Activated T-cell treated with anti-CD3 and anti-CD28 coated beads, Interleukin-2, amount 50 U/mL, for 1 hour (primary cell): ENCODE measurements around the gene KIF26B.
"Not testable (repeated sequence)": the region's sequence is repeated elsewhere in the genome, so short reads cannot be mapped to it uniquely, and the experiment has no call there.

Experiments used
- DNase-seq: peaks from one replicate; pipeline ENCODE4 v3.0.0-alpha.2; 2020

Gene KIF26B

GRCh38 chr1:245398180-245398579 lies 243.4 kb downstream of the KIF26B start:
- no peak for DNase-seq

DNA sequence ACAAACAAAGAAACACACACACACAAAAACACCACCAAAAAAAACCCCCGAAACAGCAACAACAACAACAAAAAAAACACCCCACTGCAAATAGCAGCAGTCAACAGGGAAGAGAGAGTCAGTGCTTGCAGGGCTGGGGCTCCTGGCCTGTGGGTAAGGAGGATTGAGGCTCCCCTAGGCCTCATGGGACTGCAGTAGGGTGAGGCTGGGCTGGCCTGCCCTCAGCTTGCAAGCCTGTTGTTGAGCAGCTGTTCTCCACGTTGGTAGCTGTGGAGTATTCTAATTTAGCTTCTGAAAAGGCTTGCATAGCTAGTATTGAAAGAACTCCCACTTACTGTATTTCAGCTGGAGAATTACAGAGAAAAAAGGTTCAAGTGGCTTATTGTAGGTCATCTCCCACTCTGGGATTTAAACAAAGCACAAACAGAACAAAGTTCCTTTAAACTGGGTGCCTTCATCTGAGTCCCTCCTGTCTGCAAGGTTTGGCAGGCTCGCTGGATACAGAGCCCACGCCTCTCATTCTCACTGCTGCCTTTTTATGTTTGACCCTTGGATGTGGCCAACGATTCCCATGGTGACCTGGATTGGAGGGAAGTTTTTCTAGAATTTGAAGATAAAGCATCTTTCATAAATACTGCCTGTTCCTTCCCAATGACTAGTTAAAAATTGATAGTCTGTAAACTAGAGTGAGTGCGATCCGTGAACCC lies 247.2 kb downstream of the KIF26B start:
- no peak for DNase-seq

- DNase-seq: not testable (repeated sequence)
These were observed 248.2 kb downstream of the KIF26B start for GRCh38 chr1:245402998-245403397.

GRCh38 chr1:245404527-245404926 lies 249.7 kb downstream of the KIF26B start:
- no peak for DNase-seq

GRCh38 chr1:245404952-245405351 lies 250.2 kb downstream of the KIF26B start:
- DNase-seq: no peak

DNA sequence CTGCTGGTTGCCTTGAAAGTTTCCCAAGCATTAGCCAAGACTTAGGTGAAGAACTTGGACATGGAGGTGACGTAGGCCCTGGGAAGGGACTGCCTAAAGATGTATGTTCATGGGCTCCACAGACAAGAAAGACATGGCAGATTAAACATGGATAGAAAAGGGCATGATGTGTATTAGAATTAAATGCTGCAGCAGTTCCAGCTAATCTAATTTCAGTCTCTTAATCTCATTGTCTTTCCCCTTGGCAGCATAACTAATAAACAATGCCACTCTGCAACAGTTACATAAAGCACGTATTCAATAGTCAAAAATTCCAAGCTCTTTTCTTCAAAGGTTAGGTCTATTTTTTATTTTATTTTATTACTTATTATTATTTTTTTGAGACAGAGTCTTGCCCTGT lies 251.6 kb downstream of the KIF26B start:
- DNase-seq: no peak

GRCh38 chr1:245407983-245408382 lies 253.2 kb downstream of the KIF26B start:
- DNase-seq: no peak

DNA sequence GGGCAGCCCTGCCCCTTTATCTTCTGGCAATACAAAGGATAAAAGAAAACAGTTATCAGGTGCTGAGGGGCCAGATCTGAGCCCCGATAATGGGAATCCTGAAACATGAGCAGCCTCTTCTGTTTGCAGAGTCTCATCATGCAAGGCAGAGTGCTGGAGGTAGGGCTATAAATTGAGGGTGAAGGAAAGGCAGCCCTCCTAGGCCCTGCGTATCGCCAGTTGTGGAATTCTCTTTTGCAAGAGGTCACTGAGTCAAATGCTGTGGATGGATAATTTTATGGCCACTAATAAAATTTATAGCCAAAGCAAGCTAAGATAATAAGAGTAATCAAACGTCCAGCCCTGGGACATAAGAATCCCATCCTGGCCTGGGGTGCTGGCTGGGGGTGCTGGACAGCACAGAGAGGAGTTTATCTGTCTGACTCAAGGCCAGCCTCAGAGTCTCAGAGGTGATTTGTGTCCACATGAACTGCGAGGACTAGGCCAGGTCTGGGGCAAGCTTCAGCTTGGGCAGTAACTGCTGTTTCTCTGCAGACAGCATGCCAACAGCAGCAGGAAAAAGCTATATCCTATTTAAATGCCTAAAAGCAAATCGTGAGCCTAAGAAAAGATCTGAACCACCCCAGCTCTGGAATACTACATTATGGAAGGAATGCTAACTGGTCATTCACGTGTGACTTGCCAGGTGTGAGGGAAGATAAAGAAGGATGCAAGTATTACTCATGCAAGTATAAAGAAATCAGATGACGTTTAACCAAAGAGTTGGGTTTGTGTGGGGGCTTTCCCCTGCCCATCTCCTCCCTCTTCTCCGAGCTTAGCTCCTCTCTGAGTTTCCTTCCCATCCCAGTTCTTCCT lies 254.8 kb downstream of the KIF26B start:
- no peak for DNase-seq

DNA sequence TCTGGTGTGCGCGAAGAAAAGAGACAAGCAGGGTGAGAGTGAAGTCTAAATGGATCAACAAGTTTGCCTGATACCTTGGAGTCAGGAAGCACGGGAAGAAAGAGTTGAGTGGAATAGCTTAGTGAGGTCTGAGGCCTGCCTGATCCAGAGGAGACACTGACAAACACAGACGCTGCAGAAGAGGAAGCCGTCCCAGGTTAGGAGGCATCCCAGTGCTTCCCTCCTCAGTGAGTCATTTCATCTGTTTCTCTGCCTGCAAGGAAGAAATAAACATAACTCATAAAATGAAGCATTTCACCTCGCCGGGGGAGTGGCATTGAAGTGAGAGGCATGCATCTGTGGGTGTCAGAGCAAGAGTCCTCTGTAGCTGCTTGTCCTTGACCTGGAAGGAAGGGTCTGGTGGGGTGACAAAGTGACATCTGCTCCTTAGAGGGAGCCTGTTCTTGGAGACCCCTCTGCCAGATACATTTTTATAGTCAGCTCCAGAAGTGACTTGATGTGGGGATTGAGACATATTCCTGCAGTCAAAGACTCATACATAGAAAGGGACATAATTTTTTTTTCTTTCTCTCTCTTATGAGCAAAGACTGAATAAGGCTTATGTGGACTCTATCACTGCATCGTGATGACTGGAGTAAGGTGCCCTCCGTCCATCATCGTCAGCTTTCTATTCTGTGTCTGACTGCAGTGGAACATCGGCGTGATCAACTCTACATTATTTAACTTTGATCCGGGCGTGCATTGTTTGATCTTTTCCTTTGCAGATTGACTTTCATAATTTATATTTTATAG lies 256.7 kb downstream of the KIF26B start:
- DNase-seq: no peak

DNA sequence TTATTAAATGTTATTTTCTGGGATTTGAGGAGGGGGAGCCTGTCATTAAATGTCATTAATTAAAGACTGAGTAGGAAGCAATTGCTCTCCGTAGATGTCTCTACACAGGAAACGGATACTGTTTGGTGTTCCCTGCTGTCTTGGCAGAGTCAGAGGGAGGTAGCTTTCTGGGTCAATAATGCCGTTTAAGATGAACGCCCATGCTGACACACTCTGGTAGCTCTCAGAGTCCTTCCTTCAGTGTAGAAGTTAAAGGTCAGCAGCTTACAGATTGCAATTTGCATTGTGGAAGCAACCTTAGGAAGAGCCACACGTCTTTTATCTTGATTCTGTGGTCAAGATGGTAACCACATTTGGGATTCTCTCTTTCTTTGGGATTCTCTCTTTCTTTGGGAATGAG lies 257.5 kb downstream of the KIF26B start:
- no peak for DNase-seq

DNA sequence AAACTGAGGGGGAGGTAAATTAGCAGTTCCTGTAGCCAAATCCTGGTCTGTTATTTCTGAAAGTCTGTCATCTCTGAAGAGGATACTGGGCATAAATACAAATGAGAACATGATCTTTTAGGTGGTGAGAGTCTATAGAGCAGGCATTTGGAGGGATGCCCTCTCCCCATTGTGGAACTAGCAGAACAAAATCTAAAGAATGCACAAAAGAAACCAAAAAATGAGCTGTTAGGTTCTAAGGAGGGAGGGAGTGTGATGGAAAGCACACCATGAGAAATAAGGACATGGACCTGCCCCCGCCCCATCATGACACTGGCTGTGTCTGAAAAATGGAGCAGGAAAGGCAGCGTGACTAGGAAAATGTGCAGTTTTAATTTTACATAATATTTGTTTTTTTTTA lies 262.0 kb downstream of the KIF26B start:
- DNase-seq: no peak

DNA sequence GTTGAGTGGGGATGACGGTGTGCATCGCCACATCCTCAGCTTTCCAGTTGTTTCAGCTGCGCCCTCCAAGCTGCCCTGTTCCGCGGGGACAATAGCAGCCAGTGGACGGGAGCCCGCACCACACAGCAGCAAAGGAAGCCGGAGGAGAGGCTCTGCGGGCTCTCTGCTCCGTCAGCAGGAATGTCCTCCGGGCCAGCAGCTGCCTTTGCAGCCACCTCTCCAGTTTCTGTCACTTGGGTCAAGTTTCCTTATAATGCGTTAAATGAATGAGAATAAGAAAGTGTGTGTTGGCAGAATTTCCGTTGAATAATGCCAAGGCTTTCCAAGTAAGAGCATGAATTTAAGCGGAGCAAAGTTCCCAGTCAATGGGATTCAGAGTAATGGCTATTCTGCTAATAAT lies 263.3 kb downstream of the KIF26B start:
- DNase-seq: no peak

GRCh38 chr1:245419461-245419978 lies 264.7 kb downstream of the KIF26B start:
- no peak for DNase-seq

- no peak for DNase-seq
These were observed 265.2 kb downstream of the KIF26B start for GRCh38 chr1:245419989-245420388.

DNA sequence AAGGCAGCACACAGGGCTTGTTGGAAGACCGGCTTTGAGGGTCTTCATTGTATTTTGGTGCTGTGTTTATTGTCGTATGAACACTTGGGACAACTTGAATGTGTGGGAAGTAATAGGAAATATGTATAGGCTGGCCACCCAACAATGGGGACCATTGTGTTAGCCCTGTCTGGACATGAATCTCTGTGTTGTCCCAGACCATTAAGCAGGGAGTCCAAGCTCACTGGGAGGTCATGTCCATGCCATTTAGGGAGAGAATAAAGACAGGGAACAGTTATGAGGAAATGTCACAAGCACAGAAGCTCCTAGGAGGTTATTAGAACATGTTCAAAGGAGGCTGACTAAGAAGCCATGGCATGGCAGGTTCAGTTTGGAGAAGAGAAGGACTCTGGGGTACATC lies 266.1 kb downstream of the KIF26B start:
- no peak for DNase-seq

GRCh38 chr1:245428681-245429080 lies 273.9 kb downstream of the KIF26B start:
- DNase-seq: no peak

DNA sequence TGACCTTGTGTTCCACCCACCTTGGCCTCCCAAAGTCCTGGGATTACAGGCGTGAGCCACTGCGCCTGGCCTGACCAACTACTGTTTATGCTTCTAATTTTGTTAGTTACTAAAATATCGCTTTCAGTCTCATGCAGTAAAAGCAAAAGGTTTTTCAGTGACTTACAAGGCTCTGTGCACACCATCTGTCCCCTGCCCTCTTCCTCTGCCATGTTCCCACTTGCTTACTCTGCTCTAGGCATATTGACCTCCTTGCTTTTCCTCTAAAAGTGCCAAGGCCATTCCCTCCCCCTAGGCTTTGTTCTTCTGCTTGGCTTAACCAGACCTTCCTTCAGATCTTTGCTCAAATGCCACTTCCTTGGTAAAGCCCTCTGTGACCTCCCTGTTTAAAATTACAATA lies 276.9 kb downstream of the KIF26B start:
- no peak for DNase-seq

DNA sequence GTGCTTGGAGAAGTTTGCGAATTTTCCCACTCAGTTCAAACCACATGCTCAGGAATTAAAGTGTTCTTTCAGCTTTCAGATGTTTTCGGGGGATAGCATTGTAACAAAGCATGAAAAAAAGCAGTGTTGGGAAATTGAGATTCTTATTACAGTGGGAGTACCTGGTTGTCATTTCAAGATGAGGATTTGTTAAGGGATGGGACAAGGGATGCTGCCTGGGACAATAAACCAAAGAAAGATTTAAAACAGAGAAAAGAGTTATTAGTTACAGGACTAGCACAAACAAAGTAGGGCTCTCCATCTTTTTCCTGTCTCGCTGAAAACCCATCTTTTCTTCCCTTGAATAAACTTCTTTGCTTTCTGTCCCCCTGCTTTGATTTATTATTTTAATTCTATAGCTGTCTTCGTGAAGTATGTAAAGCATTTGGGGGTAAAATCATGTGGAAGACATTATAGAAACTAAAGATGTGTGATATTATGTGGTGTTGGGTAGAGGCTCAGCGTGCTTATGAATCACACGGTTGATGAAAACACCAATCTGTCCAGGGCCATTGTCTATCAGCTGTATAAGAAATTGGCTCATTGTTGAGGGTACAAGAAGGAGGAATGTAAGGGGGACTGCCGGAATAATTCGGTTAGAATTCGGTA lies 277.6 kb downstream of the KIF26B start:
- no peak for DNase-seq

GRCh38 chr1:245433561-245433960 lies 278.8 kb downstream of the KIF26B start:
- no peak for DNase-seq

DNA sequence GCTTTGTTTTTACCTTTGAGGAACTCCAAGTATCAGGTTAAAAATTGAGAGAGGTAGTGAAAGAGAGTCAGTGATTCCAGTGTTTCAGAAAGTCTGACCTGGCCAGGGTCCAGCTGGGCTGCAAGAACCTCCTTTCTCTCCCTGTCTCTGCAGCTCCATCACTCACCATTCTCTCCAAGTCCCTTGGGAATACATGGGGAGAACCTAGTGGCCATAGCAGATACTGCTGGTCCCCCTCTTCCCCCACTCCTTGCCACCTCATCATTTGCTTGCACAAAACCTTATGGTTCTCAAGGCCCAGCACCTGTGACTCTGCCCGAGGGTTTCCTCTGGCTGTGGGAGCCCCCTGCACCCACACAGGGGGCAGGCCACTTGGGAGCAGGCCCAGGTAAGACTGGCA lies 279.5 kb downstream of the KIF26B start:
- no peak for DNase-seq

GRCh38 chr1:245436407-245436806 lies 281.6 kb downstream of the KIF26B start:
- DNase-seq: no peak

DNA sequence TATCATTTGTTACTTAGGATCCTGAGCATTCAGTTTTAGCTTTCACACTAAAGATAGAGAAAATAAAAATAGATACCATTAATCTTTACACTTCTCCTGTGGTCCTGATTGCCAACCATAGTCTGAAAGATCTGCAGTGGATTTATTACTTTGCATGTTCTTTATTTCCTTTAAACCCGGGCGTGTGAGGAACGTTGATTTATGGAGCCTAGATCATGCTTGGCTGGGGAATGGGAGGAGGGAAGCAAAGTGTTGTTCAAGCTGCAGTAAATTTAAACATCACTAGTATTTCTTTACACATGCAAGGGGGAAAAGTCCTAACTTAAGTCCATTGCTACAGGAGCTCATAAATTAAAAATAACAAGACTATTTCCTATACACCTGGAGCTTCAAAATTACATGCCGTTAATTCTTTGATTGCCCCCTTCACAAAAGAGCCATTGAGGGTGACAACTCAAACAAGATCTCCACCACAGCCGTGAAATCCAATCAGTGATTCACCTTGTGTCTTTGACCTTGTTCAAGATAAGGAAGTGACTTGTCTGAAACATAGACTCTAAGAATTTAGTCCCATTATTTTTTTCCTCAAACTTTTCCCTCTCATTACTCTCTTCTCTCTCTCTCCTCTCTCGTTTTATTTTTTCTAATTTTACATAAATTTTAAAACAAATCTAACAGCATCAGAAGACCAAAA lies 282.7 kb downstream of the KIF26B start:
- no peak for DNase-seq
